Activated CD4-positive, alpha-beta T cell treated with anti-CD3 and anti-CD28 coated beads, Interleukin-2, Interleukin-4, amounts not matched to agents 100 ng/mL and 50 ng/mL, durations not matched to agents 16 hours and 8 hours (primary cell): ENCODE data around the gene COG2.

Experiments used
- DNase-seq: peaks from one replicate; pipeline ENCODE4 v3.0.0-alpha.2; 2020; ENCODE audit warnings: low spot score

Gene COG2

DNA sequence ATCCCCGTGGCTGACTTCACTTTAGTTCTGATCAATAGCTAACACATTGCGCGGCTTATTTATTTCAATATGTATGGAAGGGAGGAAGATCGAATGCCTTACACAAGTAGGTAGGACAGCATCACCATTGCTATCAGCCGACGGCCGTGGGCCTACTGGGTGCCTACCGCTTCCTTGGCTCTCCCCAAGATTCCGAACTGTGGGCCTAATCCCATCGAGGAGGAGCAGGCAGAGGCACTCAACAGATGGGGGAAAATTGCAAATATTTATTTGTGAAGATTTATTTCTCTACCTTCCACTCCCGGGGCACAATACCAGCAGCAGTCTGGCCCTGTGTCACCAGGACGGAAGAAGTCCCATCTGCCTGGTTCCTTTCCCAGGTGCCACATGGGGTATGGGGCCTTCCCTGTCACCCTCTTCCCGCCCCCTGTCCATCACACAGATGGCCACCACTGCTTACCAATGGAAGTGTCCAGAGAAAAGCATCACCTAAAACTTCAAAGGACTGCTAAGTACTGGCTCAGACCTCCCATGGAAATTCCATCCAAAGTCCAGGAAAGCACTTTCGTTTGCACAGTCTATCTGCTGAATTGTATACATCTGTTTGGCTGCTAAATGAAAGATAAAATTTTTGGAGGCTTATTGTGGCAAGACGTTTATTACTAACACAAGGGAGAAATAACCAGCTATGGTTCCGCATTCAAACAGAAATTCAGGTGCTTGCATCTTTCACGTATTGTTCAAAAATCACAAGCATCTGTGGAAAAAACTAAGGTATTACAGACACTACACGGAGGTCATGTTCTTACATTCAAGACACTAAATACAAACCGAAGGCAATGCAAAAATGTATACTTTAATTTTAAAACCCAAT is 59.9 kb downstream of the COG2 start:
- DNase-seq, result no peak

DNA sequence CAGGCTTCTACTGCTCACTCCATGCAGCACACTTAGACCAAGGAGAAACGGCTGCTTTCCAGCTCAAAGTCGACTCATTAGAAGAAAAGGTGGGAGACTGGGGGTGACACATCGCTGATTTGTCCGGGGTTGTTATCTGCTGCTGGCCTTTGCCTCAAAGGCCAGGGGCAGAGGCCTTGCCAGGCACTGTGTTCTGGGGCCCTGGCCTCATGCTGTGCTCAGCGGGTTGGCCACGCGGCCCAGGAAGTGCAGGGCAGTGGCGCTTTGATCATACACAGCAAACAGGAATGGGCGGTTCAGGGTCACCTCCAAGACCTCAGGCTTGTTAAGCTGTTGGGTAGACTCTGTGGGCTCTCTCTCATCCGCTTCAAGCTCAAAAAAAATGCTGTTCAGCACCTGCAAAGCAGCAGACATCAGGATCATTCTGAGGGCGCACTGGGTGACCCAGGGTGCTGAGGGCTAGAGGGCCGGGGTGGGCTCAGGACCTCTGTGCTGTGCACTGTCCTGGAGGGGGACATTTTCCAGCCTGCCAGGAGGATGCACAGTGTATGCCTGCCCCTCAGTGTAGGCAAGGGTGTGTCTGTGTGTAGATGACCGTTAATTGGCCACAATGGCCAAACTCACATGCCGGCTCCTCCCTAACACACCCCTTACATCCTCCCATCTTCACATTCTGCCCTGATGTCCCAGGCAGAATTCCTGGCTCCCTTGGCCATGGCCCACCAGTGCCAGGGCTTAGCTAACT is 60.8 kb downstream of the COG2 start:
- DNase-seq, result no peak

- DNase-seq, result no peak
Measured at GRCh38 chr1:230703679-230704385, 61.6 kb downstream of the COG2 start.

DNA sequence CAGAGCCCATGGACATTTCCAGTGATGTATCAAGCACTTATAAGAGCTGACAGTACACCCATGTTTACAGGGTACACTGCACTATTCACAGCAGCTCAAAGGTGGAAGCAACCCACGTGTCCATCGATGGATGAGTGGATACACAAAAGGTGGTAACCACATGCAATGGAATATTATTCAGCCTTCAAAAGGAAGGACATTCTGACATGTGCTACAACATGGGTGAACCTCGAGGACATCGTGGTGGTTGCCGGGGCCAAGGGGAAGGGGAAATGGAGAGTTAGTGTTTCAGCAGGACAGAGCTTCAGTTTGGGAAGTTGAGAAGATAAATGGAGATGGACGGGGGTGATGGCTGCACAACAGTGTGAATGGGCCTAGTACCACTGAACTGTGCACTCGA is 62.5 kb downstream of the COG2 start:
- no peak for DNase-seq

GRCh38 chr1:230705289-230706019 is 63.2 kb downstream of the COG2 start:
- no peak for DNase-seq

GRCh38 chr1:230706020-230706699 is 63.9 kb downstream of the COG2 start:
- DNase-seq, result no peak

DNA sequence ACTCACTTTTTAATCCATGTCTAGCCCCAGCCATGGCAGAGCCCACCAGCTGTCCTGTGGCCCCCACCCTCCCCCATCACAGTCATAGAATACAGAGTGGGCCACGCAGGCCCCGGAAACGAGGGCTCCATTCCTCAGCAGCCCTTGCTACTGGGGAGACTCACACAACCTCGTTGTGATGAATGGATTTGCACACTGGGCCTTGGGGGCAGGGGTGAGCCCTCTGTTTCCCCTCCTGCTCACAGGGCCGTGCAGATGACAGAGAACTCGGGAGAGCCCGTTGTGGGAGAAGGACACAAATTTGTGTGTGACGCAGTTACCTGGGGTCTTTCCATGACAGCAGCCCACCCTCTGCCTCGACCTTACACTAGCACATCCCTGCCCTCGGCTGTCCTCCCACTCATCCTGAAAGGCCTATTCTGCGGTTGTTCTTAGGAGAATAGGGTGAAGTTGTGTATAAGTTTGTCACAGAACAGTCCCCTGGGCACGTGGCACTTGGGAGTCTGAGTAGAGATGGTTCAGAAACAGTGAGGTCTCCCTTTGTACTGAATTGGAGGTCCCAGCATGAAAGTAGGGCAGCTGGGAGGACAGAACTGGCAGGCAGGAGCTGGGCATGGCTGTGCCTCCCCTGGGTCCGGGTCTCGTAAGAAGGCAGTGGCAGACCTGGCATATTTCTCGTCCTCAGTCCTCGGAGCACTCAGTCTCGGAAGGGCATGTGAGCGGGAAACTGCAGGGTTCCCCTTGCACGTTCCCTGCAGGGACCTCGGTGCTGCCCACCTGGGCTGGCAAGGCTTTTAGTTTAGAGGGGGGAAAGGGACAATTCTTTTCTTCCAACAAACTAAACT is 64.8 kb downstream of the COG2 start:
- DNase-seq, result no peak

GRCh38 chr1:230707732-230708630 is 65.7 kb downstream of the COG2 start:
- no peak for DNase-seq

DNA sequence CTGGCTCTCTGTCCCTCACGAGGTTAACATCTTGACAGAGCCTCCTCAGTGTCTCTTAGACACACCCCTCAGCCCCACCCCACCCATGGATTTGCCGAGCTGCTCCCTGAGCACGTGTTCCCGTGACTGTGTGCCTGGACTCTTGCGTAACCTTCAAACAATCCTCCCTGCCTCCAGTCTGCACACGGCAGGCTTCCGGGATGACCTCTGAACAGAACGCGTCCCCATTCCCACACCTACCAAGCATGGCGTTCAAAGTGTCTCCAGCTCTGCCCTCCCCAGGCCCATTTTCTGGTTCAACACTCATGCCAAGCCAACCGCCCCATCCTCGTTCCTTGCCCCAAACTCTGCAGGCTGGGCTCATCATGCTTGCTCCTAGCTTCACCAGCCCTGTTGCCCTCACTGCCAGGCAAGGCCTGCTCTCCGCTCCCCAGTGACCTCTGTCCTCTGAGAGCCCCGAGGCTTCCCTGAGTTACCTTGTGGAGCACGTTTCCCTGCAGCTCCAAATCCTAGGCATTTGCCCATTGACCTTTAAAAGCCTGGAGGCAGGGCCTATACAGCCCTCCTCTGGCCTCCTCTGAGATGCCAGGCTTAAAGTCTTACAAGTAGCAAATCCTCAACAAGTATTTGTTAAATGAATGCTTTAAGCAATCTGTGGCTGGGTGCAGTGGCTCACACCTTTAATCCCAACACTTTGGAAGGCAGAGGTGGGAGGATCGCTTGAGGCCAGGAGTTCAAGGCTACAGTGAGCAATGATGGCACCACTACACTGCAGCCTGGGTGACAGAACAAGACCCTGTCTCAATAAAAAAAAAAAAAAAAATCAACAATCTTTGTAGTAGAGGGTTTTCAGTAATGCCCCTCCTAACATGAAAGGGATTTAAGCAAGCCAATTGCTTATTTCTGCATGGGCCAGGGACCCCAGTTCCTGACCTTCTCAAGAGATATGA is 66.6 kb downstream of the COG2 start:
- no peak for DNase-seq

DNA sequence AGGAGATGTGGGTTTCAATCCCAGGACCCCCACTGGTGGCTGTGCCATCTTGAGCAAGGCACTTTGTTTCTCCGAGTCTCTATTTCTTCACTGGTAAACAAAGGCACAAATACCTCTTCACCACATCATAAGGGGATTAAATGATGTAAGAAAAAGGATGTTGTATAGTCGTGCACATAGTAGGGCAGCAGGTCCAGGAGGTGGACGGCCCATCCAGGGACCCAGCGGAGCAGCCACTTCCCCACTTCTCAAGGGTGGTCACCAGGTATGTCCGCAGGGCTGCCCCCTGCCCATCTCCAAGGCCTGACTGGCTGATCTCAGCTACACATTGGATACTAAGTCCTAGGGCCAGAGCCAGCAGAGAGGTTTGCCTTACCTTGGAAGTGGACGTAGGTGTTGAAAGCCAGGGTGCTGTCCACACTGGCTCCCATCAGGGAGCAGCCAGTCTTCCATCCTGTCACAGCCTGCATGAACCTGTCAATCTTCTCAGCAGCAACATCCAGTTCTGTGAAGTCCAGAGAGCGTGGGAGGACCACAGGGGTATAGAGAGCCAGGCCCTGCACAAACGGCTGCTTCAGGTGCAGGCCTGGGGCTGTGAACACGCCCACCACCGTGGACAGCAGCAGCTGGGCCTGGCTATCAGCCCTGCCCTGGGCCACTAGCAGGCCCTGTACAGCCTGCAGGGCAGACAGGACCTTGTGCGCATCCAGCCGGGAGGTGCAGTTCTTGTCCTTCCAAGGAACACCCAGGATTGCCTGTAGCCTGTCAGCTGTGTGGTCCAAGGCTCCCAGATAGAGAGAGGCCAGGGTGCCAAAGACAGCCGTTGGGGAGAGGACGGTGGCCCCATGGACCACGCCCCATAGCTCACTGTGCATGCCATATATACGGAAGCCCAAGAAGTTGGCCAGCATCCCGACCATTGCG is 67.6 kb downstream of the COG2 start:
- DNase-seq, result no peak

- DNase-seq, result no peak
Measured at GRCh38 chr1:230710543-230710904, 68.2 kb downstream of the COG2 start.

- DNase-seq, result no peak
Measured at GRCh38 chr1:230711245-230711644, 69.0 kb downstream of the COG2 start.

DNA sequence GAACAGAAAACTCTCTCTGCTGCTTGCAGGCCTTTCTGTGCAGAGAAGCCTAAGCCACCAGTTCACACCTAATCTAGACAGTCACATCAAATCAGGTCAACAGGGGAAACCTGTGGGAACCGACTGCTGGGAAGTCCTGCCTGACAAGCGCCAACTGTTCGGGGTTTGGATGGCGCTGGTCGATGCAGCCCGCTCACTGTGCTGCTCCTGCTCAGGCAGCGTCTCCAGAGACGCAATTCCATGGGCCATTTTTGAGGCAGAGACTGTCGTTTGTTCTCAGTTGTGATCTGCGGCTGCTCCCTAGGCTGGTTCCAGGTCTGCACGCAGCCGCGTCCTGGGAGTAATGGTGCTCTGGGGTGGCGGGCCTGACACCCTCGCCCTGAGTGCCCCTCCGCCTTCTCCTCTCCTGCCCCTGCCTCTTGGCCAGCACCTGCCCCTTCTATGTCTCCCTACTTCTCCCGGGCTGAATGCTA is 70.2 kb downstream of the COG2 start:
- no peak for DNase-seq

DNA sequence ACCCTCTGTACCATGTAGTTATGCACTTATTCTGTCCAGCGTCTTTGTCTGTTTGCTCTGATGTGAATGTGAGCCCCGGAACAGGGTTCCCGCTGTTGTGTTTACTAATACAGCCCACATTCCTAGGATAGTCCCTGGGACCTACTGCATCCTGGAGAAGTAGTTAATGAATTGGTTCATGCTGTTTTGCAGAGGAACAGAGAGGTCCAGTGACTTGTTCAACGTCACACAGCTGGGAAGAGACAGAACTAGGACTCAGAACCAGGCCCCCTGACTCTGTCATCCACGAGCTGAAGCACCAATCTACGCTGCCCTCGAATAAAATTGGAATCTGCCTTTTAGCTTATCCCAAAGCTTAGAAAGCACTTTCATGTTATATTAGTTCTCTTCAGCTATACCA is 70.9 kb downstream of the COG2 start:
- no peak for DNase-seq

GRCh38 chr1:230713547-230713914 is 71.2 kb downstream of the COG2 start:
- DNase-seq, result no peak

GRCh38 chr1:230713915-230714764 is 71.9 kb downstream of the COG2 start, which contains the start of gene AGT:
TSS of gene AGT (minus strand) at chr1:230714122. CDS start at chr1:230710823, 3,299 bp downstream.
- DNase-seq, result no peak
